CD4-positive, alpha-beta T cell treated with Interleukin-15 for 1 hour (primary cell): ENCODE data around the gene DNAI7.

Experiments
- DNase-seq: peaks from one replicate; pipeline ENCODE4 v3.0.0-alpha.2; 2020

DNAI7 gene

DNA sequence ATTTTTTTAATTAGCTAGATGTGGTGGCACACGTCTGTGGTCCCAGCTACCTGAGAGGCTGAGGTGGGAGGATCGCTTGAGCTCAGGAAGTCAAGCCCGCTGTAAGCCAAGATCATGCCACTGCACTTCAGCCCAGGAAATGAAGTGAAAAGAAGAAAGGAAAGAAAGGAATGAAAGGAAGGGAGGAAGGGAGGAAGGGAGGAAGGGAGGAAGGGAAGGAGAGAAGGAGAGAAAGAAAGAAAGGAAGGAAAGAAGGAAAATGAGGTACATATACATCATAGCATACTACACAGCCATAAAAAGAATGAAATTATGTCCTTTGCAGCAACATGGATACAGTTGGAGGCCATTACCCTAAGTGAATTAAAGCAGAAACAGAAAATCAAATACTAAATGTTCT lies 12.2 kb downstream of the DNAI7 start:
- DNase-seq = no peak

DNA sequence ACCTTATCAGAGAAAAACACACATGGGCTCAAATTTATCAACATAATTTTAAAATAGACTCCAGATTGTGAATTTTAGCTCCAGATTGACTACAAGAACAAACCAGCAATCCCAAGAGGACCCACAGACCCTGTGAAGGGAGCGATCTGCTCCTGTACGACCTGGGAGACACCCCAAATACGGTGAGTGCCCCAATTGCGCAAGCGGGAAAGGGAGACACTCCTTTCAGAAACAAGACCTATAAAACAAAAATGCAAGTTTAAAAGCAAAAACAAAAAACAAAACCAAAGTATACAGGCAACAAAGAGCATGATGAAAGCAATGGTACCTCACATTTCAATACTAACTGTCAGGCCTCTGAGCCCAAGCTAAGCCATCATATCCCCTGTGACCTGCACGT lies 32.1 kb downstream of the DNAI7 start:
- no peak for DNase-seq

DNA sequence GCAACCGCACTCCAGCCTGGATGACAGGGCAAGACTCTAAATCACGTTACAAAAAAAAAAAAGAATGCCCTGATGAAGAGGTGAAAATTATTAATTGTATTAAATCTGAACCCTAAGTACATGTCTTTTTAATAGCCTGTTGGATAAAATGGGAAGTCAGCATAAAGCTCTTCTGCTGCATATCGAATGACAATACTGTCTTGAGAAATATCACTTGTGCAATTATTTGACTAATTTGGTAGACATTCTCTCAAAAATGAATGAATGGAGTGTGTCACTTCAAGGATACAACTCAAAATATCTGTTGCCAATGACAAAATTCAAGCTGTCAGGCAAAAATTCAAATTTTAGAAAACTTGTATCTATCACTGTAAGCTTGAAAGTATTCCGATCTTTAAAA lies 38.9 kb downstream of the DNAI7 start:
- DNase-seq = no peak

DNA sequence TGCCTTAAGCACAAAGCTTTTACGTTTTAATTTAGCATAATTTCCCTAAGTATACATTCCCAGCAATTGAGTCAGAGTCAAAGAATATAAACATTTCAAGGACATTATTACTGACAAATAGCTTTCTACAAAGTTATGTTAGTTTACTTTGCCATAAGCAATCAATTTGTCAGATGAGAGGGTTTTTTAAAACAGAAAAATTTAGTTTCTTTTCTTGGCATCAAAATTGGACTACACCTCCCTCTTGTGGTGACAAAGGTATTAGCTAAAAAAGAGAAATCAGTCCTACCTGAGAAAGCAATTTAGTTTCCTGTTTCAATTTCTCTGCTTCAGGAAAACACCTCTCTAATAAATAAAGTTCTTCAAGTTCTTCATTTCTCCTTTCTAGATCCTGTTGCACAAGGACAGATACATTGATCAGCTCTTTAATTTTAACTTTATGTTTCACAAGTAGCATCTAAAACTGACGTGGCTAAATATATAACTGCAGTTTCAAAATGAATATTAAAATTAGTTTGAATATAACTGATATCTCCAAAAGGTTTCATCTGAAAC lies 39.9 kb downstream of the DNAI7 start:
- DNase-seq = no peak

DNA sequence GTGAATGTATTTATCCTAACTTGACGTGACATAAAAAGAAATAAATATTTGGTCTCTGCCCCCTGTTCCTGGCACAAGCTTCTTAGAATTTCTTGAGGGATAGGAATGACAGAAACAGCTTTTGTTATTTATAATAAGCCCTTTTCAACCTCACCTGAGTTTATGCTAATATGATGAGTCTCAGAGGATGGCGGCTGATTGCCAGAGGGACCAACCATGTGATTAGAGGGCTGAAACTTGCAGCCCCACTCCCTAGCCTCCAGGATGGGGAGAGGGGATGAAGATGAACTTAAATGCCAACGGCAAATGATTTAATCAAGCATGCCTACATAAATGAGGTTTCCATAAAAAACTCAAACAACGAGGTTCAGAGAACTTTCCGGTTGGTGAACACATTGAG lies 42.9 kb downstream of the DNAI7 start:
- DNase-seq = no peak

DNA sequence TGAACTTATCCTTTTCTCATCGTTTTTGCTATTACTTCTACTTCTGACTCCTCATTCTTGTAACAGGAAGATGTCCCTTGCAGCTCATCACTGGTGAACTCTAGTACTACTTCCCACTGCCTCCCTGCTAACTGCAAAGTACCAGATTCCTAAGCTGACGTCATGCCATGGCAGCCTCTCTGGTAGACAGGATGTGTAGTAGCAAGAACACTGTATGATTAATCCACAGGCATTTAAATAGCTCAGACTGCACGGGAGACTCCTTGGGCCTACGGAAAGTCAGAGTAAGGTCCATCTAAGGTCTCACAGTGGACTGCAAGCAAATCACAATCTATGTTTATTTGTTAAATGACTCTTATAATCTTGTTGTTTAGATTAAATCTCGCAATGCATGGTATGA lies 43.5 kb downstream of the DNAI7 start:
- DNase-seq = no peak

DNA sequence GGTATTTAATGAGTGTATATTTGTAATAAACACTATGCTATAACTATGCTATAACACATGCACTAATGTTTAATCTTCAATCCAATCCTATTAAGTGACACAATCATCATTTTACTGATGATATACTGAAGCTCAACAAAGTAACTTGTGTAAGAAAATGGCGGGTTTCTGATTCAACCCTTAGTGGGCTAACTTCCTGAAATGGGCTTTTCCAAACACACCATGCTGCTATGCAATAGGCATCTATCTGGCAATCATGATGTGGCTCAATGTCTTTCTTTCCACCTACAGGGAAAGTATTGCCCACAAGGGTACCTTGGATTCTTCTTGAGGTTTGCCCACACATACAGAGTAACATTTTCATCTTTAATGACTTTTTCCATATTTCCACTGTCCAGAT lies 48.3 kb downstream of the DNAI7 start:
- DNase-seq = no peak

DNA sequence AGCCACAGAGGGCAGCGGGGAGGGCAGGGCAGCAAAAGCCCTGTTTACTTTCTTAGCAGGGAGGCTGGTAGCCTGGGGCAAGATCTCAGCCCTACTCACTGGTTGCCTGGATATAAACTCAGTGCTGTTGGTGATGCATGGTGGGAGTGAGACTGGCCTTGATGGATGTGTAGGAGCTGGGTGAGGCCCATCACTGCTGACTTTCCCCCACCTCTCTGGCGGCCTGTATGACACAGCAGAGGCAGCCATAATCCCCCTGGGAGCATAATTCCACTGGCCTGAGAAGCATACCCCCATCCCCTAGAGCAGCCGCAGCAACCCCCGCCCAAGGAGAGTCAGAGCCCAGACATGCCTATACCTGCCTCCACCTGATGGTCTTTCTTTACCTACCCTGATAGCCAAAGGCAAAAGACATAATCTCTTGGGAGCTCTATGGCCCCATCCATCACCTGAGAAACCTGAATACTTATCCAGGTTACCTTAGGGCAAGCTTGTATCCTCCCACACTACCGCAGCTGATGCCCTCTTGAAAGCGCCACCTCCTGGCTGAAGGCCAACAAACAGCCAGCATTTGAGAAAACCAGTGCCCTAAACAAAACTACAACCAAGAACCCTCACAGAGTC lies 59.3 kb downstream of the DNAI7 start:
- no peak for DNase-seq

DNA sequence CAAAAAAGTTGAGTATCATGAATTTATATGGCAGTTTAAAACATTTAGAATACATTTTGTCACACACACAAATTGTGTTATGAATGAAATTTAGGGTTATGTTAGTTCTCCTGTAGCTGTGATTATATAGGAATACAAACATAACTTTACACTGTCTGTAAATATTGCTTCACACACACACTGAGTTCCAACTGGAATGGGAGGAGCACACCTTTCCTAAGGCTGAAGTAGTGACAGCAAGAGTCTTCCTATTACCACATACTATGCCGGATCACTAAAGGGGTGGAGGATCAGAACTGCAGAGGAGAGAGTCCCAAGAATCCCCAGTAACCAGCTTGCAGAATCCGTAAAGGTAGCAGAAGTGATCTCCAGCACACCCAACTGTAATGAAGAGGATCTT lies 63.7 kb downstream of the DNAI7 start:
- no peak for DNase-seq

DNA sequence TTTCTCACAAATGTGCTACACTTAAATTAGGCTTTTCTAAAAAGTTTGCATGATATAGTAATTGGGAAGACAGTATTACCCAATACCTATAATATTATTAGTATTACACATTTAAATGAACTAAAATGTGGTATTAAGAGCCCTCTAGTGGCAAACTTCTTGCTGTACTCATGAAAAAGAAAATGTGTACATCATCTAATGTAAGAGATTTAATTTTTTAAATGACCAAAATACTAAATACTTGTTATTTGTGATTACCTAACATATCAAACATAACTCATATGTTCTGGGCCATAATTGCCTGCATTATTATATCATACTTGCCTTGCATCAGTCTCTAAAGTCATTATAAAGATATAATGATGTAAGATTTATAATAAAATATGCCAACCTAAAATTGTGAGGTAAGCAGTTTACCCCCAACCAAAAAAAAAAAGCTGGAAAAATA lies 64.2 kb downstream of the DNAI7 start:
- DNase-seq = no peak

DNA sequence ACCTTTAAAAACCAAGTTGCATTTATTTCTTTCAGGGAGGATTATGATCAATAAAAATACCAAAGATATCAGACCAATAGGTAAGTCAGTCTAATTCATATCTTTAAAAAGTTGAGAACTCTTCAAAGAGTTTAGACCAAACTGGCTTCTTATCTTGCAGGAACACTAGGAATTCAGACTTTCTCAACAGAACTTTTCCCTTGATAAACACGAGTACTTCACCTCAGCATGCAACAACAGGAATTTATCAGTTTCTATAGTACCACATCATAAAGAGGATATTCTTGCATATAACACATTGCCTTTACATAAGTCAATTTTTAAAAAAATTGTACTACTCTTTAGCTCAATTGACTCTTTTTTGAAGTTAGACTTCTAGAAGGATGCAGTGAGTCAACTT lies 68.2 kb downstream of the DNAI7 start:
- DNase-seq = no peak

DNA sequence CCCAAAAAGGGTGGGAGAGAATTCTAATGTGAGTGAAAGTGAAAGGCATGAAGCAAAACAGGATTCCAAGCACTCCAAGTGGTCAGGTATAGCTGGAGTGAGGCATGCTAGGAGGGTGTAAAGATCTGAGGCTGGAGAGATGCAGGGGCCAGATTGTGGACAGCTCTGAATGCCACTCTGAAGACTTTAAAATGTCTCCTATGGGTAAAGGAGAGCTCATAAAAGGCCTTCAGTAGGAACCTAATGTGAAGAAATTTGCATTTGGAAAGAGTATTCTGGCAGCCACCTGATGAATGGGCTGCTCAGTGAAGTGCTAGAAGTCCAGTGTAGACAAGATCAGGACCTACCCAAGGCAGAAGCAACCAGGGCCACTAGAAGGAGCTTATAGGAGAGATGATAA lies 68.9 kb downstream of the DNAI7 start:
- DNase-seq = no peak

DNA sequence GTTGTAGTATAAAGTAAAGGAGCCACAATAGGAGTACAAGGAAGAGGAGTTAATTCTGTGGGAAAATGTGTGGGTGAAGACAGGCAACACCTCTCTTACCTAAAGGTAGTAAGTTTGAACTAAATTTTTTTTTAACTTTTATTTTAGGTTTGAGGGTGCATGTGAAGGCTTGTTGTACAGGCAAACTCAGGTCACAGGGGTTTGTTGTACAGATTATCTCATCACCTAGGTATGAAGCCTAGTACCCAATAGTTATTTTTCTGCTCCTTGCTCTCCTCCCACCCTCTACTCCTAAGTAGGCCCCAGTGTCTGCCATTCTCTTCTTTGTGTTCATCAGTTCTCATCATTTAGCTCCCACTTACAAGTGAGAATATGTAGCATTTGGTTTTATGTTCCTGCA lies 70.5 kb downstream of the DNAI7 start:
- DNase-seq = no peak

DNA sequence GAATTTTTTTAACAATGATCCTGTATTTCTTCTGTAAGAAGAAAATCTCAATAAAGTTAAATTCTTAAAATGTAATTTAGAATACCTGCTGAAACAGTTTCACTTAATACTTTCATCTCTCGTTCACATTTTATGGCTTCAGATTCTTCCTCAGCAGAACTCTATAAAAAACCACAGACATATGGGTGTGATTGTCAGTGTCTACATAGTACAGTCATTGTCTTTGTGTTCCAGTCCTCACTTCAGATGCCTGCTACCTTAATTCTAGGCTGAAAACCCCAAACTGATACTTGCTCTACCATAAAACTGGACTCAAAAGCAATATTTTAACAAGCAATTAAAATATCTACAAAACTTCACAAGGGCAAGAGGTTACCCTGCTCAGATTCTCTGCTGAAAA lies 71.8 kb downstream of the DNAI7 start:
- no peak for DNase-seq

DNA sequence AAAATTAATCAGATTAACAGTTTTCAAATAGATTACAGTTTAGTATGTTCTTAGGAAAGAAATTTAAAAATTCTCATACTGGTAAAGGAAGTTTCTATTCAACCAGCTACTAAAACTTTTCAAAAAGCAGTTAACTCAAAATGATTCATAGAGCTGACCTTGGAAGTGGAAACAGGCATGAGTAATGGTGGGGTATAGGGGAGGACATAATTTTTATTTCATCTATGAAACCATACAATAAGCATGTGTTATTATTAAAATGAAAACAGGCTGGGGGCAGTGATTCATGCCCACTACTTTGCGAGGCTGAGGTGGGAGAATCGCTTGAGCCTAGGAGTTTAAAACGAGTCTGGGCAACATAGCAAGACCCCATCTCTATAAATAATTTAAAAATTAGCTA lies 73.0 kb downstream of the DNAI7 start:
- DNase-seq = no peak

DNA sequence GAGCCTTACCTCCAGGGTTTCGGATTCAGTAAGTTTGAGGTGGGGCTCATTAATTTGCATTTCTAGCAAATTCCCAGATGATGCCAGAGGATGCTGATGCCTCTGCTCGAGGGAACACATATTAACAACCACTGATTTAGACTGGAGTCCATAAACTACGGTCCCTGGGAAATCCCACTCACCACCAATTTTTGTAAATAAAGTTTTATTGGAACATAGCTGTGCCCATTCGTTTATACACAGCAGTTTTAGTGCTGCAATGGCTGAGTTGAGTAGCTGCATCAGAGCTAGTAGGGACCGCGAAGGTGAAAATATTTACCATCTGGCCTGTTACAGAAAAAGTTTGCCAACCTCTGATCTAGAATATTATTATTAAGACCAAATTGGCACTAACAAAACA lies 73.8 kb downstream of the DNAI7 start:
- no peak for DNase-seq

DNA sequence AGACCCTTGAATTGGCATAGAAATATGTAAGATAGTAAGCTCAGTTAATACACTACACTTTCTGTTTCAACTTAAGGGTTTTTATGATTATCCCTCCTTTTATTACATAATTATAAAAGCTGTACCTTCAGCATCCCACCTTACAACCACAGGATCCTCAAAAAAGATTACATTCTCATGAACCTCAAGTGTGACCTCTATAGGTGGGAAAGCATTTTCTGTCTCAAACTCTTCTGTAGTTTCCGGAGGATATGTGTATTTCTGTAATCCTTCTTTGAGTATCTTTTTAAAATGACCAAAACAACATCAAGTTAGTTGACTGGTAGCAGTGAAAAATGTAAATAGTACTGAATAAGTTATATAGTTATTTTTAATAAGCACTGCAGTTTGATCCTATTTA lies 75.9 kb downstream of the DNAI7 start:
- no peak for DNase-seq

DNA sequence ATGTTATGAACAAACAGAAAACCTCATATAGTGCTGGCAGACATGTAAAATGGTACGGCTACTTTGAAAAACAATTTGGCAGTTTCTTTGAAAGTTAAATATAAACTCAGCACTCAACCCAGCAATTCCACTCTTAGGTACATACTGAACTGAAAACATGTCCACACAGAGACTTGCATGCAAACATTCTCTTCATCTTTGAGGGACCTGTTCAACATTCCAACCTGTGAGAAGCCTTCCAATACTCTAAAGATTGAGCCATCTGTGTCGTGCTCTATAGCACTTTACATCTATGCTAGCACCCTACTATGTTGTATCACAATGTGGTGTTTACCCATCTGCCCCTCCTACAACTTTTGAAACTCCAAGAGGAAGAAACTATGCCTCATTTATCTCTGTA lies 79.3 kb downstream of the DNAI7 start:
- DNase-seq = no peak

DNA sequence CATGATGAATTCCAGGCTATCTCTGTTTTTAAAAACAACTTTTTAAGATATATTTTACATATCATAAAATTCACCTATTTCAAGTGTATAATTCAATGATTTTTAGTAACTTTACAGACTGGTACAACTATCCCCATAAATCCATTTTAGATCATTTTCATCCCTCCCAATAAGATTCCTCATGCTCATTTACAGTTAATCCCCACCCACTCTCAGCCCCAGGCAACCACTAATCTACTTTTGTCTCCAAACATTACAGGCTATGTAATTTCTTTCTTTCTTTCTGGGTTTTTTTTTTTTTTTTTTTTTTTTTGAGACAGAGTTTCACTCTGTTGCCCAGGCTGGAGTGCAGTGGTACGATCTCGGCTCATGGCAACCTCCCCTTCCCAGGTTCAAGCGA lies 81.3 kb downstream of the DNAI7 start:
- DNase-seq = no peak

DNA sequence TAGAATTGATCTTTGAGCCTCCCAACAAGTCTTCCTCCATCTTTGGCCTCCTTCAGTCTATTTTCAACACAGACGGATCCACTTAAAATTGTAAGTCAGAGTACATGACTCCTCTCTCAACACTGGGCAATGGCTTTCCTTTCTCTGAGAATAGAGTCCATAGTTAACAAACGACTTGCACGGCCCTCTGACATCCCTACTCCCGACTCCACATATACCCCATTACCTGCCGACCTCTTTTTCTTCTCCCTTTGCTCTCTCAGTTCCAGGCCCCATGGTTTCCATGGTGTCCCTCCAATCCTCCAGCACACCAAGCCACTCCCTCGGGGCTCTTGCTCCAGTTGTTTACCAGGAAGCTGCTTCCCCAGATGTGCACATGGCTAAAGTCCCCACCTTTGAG lies 84.7 kb downstream of the DNAI7 start:
- no peak for DNase-seq

DNA sequence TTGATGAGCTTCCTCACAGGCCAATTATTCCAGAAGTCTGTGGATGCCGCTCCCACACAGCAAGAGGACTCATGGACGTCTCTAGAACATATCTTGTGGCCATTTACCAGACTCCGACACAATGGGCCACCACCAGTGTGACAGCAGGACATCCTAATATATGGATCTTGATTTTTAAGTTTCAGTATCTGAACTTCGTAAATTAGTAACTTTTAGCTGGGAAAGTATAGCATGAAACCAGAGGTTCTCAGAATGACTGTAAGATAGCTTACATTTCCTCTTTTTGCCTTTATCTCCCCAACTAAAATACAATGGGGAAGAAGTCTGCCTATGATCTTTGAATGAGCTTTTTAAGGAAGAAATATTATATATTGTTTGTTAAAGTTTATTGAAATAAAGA lies 87.0 kb downstream of the DNAI7 start:
- DNase-seq = no peak

DNA sequence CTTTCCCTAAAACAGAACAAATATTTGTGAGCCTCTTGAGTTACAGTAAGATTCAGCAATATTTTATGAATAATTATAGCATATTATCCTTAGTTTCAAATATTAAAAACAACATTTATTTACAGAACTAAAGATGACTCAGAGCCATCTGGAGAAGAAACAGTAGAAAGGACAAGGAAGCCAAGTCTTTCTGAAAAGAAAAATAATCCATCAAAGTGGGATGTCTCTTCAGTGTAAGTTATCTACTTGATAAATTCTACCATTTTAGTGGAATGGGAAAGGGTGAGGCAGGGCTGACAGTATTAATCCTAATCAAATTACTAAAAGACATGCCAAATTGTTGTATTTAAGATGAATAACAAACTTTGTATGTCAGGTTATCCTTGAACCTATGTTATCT lies 88.1 kb downstream of the DNAI7 start:
- no peak for DNase-seq

DNA sequence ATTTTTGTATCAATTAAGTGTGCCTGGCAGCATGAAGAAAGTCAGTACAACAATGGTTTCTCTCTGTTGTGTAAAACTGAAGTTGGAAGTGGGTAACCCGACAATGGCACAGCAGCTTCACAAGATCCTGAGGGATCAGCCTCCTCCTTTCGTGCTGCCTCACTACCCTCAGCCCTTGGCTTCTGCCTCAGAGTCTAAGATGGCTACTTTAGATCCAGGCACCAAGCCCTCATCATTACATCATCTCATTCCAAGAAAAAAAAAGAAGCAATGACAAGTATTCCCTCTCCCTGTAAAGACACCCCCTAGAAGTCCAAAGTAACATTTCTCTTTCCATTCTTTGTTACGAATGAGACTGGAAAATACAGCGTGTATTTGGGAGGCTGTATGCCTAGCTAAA lies 92.6 kb downstream of the DNAI7 start:
- no peak for DNase-seq

DNA sequence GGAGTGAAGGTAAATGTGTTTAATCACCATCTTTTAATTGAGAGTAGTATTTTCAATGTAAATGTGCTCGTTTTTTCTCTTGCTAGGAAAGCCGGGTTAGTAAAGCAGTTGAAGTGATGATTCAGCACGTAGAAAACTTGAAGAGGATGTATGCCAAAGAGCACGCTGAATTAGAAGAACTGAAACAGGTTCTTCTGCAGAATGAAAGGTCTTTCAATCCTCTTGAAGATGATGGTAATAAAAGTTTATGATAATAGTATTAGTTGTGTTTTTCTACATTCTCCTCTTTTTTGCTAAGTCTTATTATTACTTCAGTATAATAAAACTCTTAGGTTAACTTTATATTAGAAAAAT lies 93.9 kb downstream of the DNAI7 start:
- no peak for DNase-seq

DNA sequence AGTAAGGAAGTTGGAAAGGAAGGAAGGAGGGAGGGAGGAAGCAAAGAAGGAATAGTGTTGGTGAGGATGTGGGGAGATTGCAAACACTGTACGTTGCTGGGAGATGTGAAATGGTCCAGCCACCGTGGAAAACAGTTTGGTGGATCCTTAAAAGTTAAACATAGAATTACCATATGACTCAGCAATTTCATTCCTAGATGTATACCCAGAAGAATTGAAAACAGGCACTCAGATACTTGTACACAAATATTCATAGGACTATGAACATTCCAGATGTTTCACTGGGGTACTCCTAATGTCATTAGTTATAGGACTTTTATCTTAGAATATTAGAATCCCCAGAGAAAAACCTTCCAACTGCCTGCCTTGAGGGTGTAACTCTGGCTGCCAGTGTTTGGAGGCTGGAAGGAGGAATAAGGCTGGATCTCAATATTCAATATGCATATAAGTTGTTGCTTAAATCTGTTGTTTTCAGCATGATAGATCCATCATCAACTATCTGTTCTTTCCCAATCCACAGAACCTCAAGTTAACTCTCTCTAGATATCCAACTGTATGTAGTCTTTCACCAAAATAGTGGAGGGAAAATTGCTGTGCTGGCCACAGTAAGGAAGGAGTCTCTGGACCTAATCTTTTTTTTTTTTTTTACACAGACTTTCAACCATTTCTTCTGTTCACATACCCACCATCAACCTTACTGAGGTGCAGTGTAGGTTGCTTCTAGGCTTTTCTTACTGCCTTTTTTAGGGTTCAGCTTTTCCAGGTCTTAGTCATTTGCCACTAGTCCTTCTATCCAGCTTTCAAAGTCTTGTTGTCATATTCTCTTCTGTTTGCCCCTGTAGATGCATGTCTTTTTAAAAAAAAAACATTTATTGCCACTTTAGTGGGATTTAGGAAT lies 94.5 kb downstream of the DNAI7 start:
- no peak for DNase-seq
